GM19351 (cell line): Measurements from ENCODE around the gene GRIA2.

ENCODE experiments used
- ATAC-seq: cut with Tn5 transposase; IDR thresholded peaks from one replicate; pipeline ENCODE4 v1.9.1; 2021; ENCODE audit warnings: mild to moderate bottlenecking, moderate library complexity; ENCODE audit not compliant: unreplicated experiment

GRIA2 gene

GRCh38 chr4:157358851-157359250 is 138.3 kb downstream of the GRIA2 start:
- ATAC-seq, result no peak

DNA sequence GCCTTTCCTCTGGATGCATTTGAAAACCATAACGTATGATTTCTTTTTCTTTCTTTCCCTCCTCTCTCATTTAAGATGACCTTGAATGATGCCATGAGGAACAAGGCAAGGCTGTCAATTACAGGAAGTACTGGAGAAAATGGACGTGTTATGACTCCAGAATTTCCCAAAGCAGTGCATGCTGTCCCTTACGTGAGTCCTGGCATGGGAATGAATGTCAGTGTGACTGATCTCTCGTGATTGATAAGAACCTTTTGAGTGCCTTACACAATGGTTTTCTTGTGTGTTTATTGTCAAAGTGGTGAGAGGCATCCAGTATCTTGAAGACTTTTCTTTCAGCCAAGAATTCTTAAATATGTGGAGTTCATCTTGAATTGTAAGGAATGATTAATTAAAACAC is 142.8 kb downstream of the GRIA2 start:
- no peak for ATAC-seq

GRCh38 chr4:157372154-157372553 is 151.6 kb downstream of the GRIA2 start:
- ATAC-seq, result no peak

- no peak for ATAC-seq
Observed at GRCh38 chr4:157372567-157372966, 152.0 kb downstream of the GRIA2 start.

GRCh38 chr4:157389741-157390140 is 169.2 kb downstream of the GRIA2 start:
- no peak for ATAC-seq

- ATAC-seq, result no peak
Observed at GRCh38 chr4:157405070-157405469, 184.5 kb downstream of the GRIA2 start.
